CD4-positive, alpha-beta T cell (primary cell): ENCODE results near the gene TPK1. TPM values are rescaled to one million over a fixed set of nuclear protein-coding genes. Genes with fewer than 3 reads are reported as not detected.

Source experiments
- ATAC-seq: fragments of 200-7000 bp; cut with Tn5 transposase; one replicate; pipeline ENCODE4 v1.10.0; 2022; ENCODE audit warnings: mild to moderate bottlenecking; ENCODE audit not compliant: poor library complexity
- CTCF ChIA-PET: fragments of 350-600 bp; sonication (Branson Sonifier 250); formaldehyde crosslinking; loops from one replicate; lab custom pipeline; 2021; ENCODE audit warnings: antibody characterized with exemption, inconsistent platforms; lab: Charles Lee
- POLR2A ChIA-PET: fragments of 350-600 bp; sonication (Branson Sonifier 250); formaldehyde crosslinking; loops from one replicate; lab custom pipeline; 2021; ENCODE audit warnings: antibody characterized with exemption, inconsistent platforms; lab: Charles Lee
- DNase-seq, 14 experiments: peaks; one replicate each; pipeline ENCODE4 v3.0.0-alpha.2; 2013 to 2020; ENCODE audit warnings: mixed read lengths in 2 of 14
- H3K27ac ChIP-seq, 2 donors: one replicate each; pipeline versions ENCODE4 v1.5.1 to v1.7.0; 2013; ENCODE audit warnings: low read length in 2 of 2, low read depth in 1 of 2, mild to moderate bottlenecking in 1 of 2
- H3K27me3 ChIP-seq, 2 experiments: 1 replicate in 1 of 2; 2 replicates in 1 of 2; pipeline versions ENCODE4 v1.6.1 to v1.7.0; 2013; ENCODE audit warnings: low read length in 2 of 2, control low read depth in 1 of 2, mild to moderate bottlenecking in 1 of 2, moderate library complexity in 1 of 2; ENCODE audit not compliant: insufficient read depth in 2 of 2, control insufficient read depth in 1 of 2
- H3K36me3 ChIP-seq: one replicate; pipeline ENCODE4 v1.6.1; 2013; ENCODE audit warnings: low read length, control low read depth; ENCODE audit not compliant: insufficient read depth
- H3K4me1 ChIP-seq: one replicate; pipeline ENCODE4 v1.6.1; 2013; ENCODE audit warnings: low read length, control low read depth; ENCODE audit not compliant: insufficient read depth
- H3K4me3 ChIP-seq: one replicate; pipeline ENCODE4 v1.5.1; 2013; ENCODE audit warnings: mild to moderate bottlenecking, low read length, moderate library complexity
- H3K9me3 ChIP-seq, 2 experiments: 1 replicate in 1 of 2; 2 replicates in 1 of 2; pipeline versions ENCODE4 v1.6.1 to v1.7.0; 2013; ENCODE audit warnings: low read length in 2 of 2, mild to moderate bottlenecking in 2 of 2, control low read depth in 1 of 2, moderate library complexity in 1 of 2; ENCODE audit not compliant: control insufficient read depth in 1 of 2, insufficient read depth in 1 of 2
- H3K27ac Mint-ChIP-seq: one replicate; pipeline ENCODE4 v1.8.0; 2020; ENCODE audit warnings: mixed read lengths
- H3K27me3 Mint-ChIP-seq: one replicate; pipeline ENCODE4 v1.8.0; 2021; ENCODE audit warnings: mixed read lengths
- H3K36me3 Mint-ChIP-seq: one replicate; pipeline ENCODE4 v1.8.0; 2021; ENCODE audit warnings: low read depth, mixed read lengths
- H3K4me1 Mint-ChIP-seq: one replicate; pipeline ENCODE4 v1.8.0; 2021; ENCODE audit warnings: low read depth, mixed read lengths
- H3K4me3 Mint-ChIP-seq: one replicate; pipeline ENCODE4 v1.8.0; 2020; ENCODE audit warnings: mild to moderate bottlenecking, mixed read lengths
- H3K9me3 Mint-ChIP-seq: one replicate; pipeline ENCODE4 v1.8.0; 2020; ENCODE audit warnings: mixed read lengths
- CTCF ChIP-seq: fragments of 200-600 bp; IDR thresholded peaks from one replicate; pipeline ENCODE4 v1.8.0; 2022; ENCODE audit warnings: antibody characterized with exemption, mild to moderate bottlenecking
- intact Hi-C, 2 experiments: fragments of 100-400 bp; cut with DNase I in 1 of 2; cut with micrococcal nuclease in 1 of 2; formaldehyde crosslinking; loops; one replicate each; pipeline versions ENCODE4 v1.15.1 to v1.9.0; 2023 to 2025; cut with DNase I, micrococcal nuclease
- total RNA-seq, 174 experiments: library from RNA in 2 of 174; stranded (reverse) in 2 of 174; gene quantifications; one replicate each; pipeline ENCODE4 v1.2.3 and lab custom pipeline; 2021 to 2026

Gene TPK1
- total RNA-seq, 2 experiments from 2014 or later = 17.1 to 17.8 TPM

DNA sequence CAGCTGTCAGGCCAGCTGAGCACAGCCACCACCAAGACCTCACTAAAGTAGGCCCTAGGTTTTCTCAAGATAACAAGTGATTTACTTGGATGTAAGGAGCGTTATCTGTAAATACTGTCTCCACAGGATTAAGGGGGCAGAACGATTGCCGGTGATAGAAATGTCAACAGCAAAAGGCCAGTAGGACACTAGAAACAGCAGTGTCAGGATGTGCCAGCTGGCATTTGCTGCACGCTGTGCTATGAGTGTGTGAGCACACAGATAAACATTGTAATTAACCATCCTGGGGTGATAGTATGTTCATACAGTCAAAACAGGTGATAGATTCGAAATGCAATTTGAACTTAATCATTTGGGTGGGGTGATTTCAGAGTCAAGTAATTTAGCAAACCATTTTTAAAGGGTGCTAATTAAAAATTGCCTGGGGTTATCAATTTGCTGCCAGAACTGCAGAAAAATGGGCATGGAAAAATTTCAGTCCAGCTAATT is 396.1 kb downstream of the TPK1 start:
- H3K36me3 Mint-ChIP-seq = no peaks in the 10 kb centered on the region

DNA sequence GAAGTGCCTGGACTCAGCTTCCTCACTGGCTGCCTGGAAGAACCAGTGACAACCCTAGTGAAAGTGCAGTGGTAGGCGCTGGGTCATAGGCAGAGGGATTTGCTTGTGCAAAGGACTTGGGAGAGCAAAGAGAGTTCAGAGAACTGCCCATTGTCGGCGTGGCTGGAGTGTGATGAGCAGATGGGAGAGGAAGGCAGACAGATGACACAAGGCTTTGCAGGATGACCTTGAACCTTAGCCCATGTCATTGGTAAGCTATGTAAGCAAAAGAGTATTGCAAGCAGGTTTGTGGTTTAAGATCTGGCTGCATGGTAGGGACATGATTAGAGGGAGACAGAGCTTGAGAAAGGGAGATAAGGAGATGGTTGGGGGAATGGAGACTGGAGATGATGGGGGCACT is 397.1 kb downstream of the TPK1 start:
- H3K27me3 ChIP-seq = no peaks in the 10 kb centered on the region
- H3K27ac ChIP-seq = no peak overlapping the region
- H3K4me1 Mint-ChIP-seq = no peaks in the 10 kb centered on the region
- no peak overlapping the region for H3K4me3 Mint-ChIP-seq
- ChIA-PET POLR2A (no interaction called here), CTCF (no interaction called here)
- intact Hi-C loops = no loop called here
- H3K27ac Mint-ChIP-seq = no peak overlapping the region
- no peaks in the 10 kb centered on the region for H3K4me1 ChIP-seq
- ATAC-seq = no peak
- H3K27me3 Mint-ChIP-seq = peaks cover 2% of the 10 kb centered on the region
- no peak for TF ChIP-seq CTCF
- no peaks in the 10 kb centered on the region for H3K36me3 Mint-ChIP-seq
- DNase-seq = no peak
- H3K36me3 ChIP-seq = no peaks in the 10 kb centered on the region
- H3K9me3 ChIP-seq = no peaks in the 10 kb centered on the region
- H3K4me3 ChIP-seq = no peak overlapping the region
- no peaks in the 10 kb centered on the region for H3K9me3 Mint-ChIP-seq

More for the DNA sequence above, 396.1 kb downstream of the TPK1 start:
- no peaks in the 10 kb centered on the region for H3K9me3 ChIP-seq
- H3K27ac ChIP-seq = no peak overlapping the region
- no peaks in the 10 kb centered on the region for H3K4me1 ChIP-seq
- TF ChIP-seq CTCF = no peak
- no peak overlapping the region for H3K27ac Mint-ChIP-seq
- no peaks in the 10 kb centered on the region for H3K9me3 Mint-ChIP-seq
- no peak overlapping the region for H3K4me3 Mint-ChIP-seq
- no peaks in the 10 kb centered on the region for H3K36me3 ChIP-seq
- no peaks in the 10 kb centered on the region for H3K27me3 ChIP-seq
- H3K4me3 ChIP-seq = no peak overlapping the region
- ATAC-seq (no peak), DNase-seq (no peak)
- H3K4me1 Mint-ChIP-seq = no peaks in the 10 kb centered on the region
- ChIA-PET CTCF (no interaction called here), POLR2A (no interaction called here)
- no peaks in the 10 kb centered on the region for H3K27me3 Mint-ChIP-seq
- intact Hi-C loops = no loop called here

GRCh38 chr7:144437370-144438191 is 398.3 kb downstream of the TPK1 start:
- Histone ChIP-seq H3K9me3 (no peaks in the 10 kb centered on the region), H3K36me3 (no peaks in the 10 kb centered on the region), H3K27ac (no peak overlapping the region), H3K27me3 (no peaks in the 10 kb centered on the region), H3K4me3 (no peak overlapping the region), H3K4me1 (no peaks in the 10 kb centered on the region)
- TF ChIP-seq CTCF = peak; percentile 39
- peak in 13 of 14 experiments; percentile 1 to 63 (median 27) for DNase-seq
- ChIA-PET POLR2A (no interaction called here), CTCF (interaction anchor here (1.2 kb wide), 1 partner anchor 10 kb away, joined by 3 read pairs; no protein-coding TSS in a partner anchor)
- no peak overlapping the region for H3K4me3 Mint-ChIP-seq
- intact Hi-C loops = loop anchor here in 1 of 2 experiments (1.0 kb wide), 1 partner anchor 43 kb away; no protein-coding TSS in a partner anchor
- no peaks in the 10 kb centered on the region for H3K9me3 Mint-ChIP-seq
- ATAC-seq = peak; percentile 39
- peaks cover 8% of the 10 kb centered on the region for H3K27me3 Mint-ChIP-seq
- no peaks in the 10 kb centered on the region for H3K4me1 Mint-ChIP-seq
- no peak overlapping the region for H3K27ac Mint-ChIP-seq
- no peaks in the 10 kb centered on the region for H3K36me3 Mint-ChIP-seq
